SK-N-SH treated with all-trans-retinoic acid at 6 μM for 48 hours (cell line): ENCODE results near the gene BPIFB1.

Source experiments
- ATAC-seq: fragments of 200-7000 bp; cut with Tn5 transposase; 3 replicates; pipeline ENCODE4 v1.9.1; 2020; ENCODE audit warnings: mild to moderate bottlenecking, moderate library complexity
- BACH2 ChIP-seq: fragments of 250-450 bp; sonication (Bioruptor Pico); IDR thresholded peaks from 2 replicates; pipeline ENCODE4 v1.9.0; 2021; ENCODE audit warnings: mild to moderate bottlenecking, borderline replicate concordance
- CREB5 ChIP-seq: fragments of 250-450 bp; sonication (Bioruptor Pico); IDR thresholded peaks from 2 replicates; pipeline ENCODE4 v1.5.1; 2020; ENCODE audit warnings: low read depth, mild to moderate bottlenecking, moderate library complexity
- CSDC2 ChIP-seq: fragments of 250-450 bp; sonication (Bioruptor Pico); IDR thresholded peaks from 2 replicates; pipeline ENCODE4 v1.5.0; 2020; ENCODE audit warnings: mild to moderate bottlenecking, moderate library complexity
- CSRNP3 ChIP-seq: fragments of 250-450 bp; sonication (Bioruptor Pico); IDR thresholded peaks from 2 replicates; pipeline ENCODE4 v1.5.1; 2021; ENCODE audit warnings: mild to moderate bottlenecking, moderate library complexity
- GLIS3 ChIP-seq: fragments of 250-450 bp; sonication (Bioruptor Pico); IDR thresholded peaks from 2 replicates; pipeline ENCODE4 v1.5.0; 2020; ENCODE audit warnings: mild to moderate bottlenecking, moderate library complexity
- ISL1 ChIP-seq: fragments of 250-450 bp; sonication (Bioruptor Pico); IDR thresholded peaks from 2 replicates; pipeline ENCODE4 v2.1.2; 2022; ENCODE audit warnings: mild to moderate bottlenecking, moderate library complexity
- OSR1 ChIP-seq: fragments of 250-450 bp; sonication (Bioruptor Pico); IDR thresholded peaks from 2 replicates; pipeline ENCODE4 v1.8.0; 2022; ENCODE audit warnings: moderate library complexity, mild to moderate bottlenecking, inconsistent platforms
- PATZ1 ChIP-seq: fragments of 250-450 bp; sonication (Bioruptor Pico); IDR thresholded peaks from 2 replicates; pipeline ENCODE4 v1.8.0; 2020; ENCODE audit warnings: mild to moderate bottlenecking, moderate library complexity, borderline replicate concordance
- POU6F1 ChIP-seq: fragments of 250-450 bp; sonication (Bioruptor Pico); IDR thresholded peaks from 2 replicates; pipeline ENCODE4 v1.8.0; 2021; ENCODE audit warnings: low read depth, mild to moderate bottlenecking, moderate library complexity, borderline replicate concordance
- PPARA ChIP-seq: fragments of 250-450 bp; sonication (Bioruptor Pico); IDR thresholded peaks from 2 replicates; pipeline ENCODE4 v1.5.0; 2020; ENCODE audit warnings: mild to moderate bottlenecking, borderline replicate concordance
- RARB ChIP-seq: fragments of 250-450 bp; sonication (Bioruptor Pico); IDR thresholded peaks from 2 replicates; pipeline ENCODE4 v1.8.0; 2021; ENCODE audit warnings: mild to moderate bottlenecking, moderate library complexity
- TCF4 ChIP-seq: fragments of 250-450 bp; sonication (Bioruptor Pico); IDR thresholded peaks from 2 replicates; pipeline ENCODE4 v1.8.0; 2021; ENCODE audit warnings: mild to moderate bottlenecking, moderate library complexity, borderline replicate concordance
- TSHZ2 ChIP-seq: fragments of 250-450 bp; sonication (Bioruptor Pico); IDR thresholded peaks from 2 replicates; pipeline ENCODE4 v1.5.0; 2020; ENCODE audit warnings: mild to moderate bottlenecking, moderate library complexity
- ZC3H10 ChIP-seq: fragments of 250-450 bp; sonication (Bioruptor Pico); IDR thresholded peaks from 2 replicates; pipeline ENCODE4 v1.5.1; 2021; ENCODE audit warnings: mild to moderate bottlenecking, moderate library complexity
- ZFP3 ChIP-seq: fragments of 250-450 bp; sonication (Bioruptor Pico); IDR thresholded peaks from 2 replicates; pipeline ENCODE4 v1.5.0; 2020; ENCODE audit warnings: mild to moderate bottlenecking, moderate library complexity
- ZFP30 ChIP-seq: fragments of 450-650 bp; formaldehyde crosslinking; IDR thresholded peaks from 2 replicates; pipeline ENCODE4 v1.5.0; 2022; ENCODE audit warnings: mild to moderate bottlenecking, moderate library complexity
- ZNF565 ChIP-seq: fragments of 450-650 bp; formaldehyde crosslinking; conservative IDR thresholded peaks from 2 replicates; pipeline ENCODE4 v1.5.0; 2020; ENCODE audit warnings: low read depth, mild to moderate bottlenecking, moderate library complexity
- ZNF70 ChIP-seq: fragments of 450-650 bp; formaldehyde crosslinking; IDR thresholded peaks from 2 replicates; pipeline ENCODE4 v1.5.0; 2020; ENCODE audit warnings: mild to moderate bottlenecking, moderate library complexity
- ZNF8 ChIP-seq: fragments of 450-650 bp; formaldehyde crosslinking; IDR thresholded peaks from 2 replicates; pipeline ENCODE4 v1.5.0; 2020; ENCODE audit warnings: mild to moderate bottlenecking, moderate library complexity

Gene BPIFB1

GRCh38 chr20:33306228-33306627 lies 23.2 kb downstream of the BPIFB1 start:
- no peak for ATAC-seq
- no peak for TF ChIP-seq CREB5
- TF ChIP-seq OSR1, result no peak
- no peak for TF ChIP-seq GLIS3 (CRISPR knock-in tag)
- TF ChIP-seq PPARA, result no peak
- no peak for TF ChIP-seq BACH2
- no peak for TF ChIP-seq ZNF70
- no peak for TF ChIP-seq POU6F1 (CRISPR knock-in tag)
- no peak for TF ChIP-seq ZC3H10
- no peak for TF ChIP-seq CSDC2
- TF ChIP-seq ZFP30 (CRISPR knock-in tag), result no peak
- TF ChIP-seq ZNF565, result no peak
- no peak for TF ChIP-seq ISL1 (CRISPR knock-in tag)
- no peak for TF ChIP-seq TCF4 (CRISPR knock-in tag)

- TF ChIP-seq CREB5 (no peak), ZFP3 (CRISPR knock-in tag) (no peak), ZNF565 (no peak), CSRNP3 (CRISPR knock-in tag) (no peak), PPARA (no peak), PATZ1 (CRISPR knock-in tag) (no peak), ZNF8 (CRISPR knock-in tag) (no peak), ZNF70 (no peak), CSDC2 (no peak), ISL1 (CRISPR knock-in tag) (no peak)
These were observed 23.8 kb downstream of the BPIFB1 start for GRCh38 chr20:33306807-33307206.

GRCh38 chr20:33308668-33309067 lies 25.7 kb downstream of the BPIFB1 start:
- no peak for ATAC-seq

More at GRCh38 chr20:33306807-33307206, 23.8 kb downstream of the BPIFB1 start:
- no peak for ATAC-seq

More at GRCh38 chr20:33308668-33309067, 25.7 kb downstream of the BPIFB1 start:
- TF ChIP-seq TCF4 (CRISPR knock-in tag) (no peak), PATZ1 (CRISPR knock-in tag) (no peak), ZFP3 (CRISPR knock-in tag) (no peak), TSHZ2 (CRISPR knock-in tag) (no peak), RARB (CRISPR knock-in tag) (no peak), ZNF70 (no peak), ZC3H10 (no peak), CSDC2 (no peak), ZNF565 (no peak)
